CD14-positive monocyte (primary cell): ENCODE measurements around the gene CRADD. TPM values are rescaled to one million over a fixed set of nuclear protein-coding genes. Genes with fewer than 3 reads are reported as not detected.
A peak's percentile ranks its signal among the peaks of the same experiment; 100 is the strongest.

ENCODE experiments used
- DNase-seq, 3 donors: peaks; one replicate each; pipeline ENCODE4 v3.0.0-alpha.2; 2011 to 2022
- H2AFZ ChIP-seq: 2 replicates; pipeline ENCODE4 v1.6.0; 2012; ENCODE audit warnings: mild to moderate bottlenecking, low read depth, low read length, inconsistent platforms; ENCODE audit not compliant: insufficient read depth, poor library complexity, severe bottlenecking
- H3K27ac ChIP-seq, 2 donors: 1 replicate in 1 of 2; 2 replicates in 1 of 2; pipeline ENCODE4 v1.5.1; 2012 to 2013; ENCODE audit warnings: low read length in 2 of 2, control low read depth in 1 of 2, inconsistent platforms in 1 of 2, low read depth in 1 of 2, mild to moderate bottlenecking in 1 of 2
- H3K27me3 ChIP-seq, 2 donors: one replicate each; pipeline versions ENCODE4 v1.6.0 to v1.6.1; 2011 to 2013; ENCODE audit warnings: low read length in 2 of 2; ENCODE audit not compliant: control insufficient read depth in 2 of 2, insufficient read depth in 2 of 2
- H3K36me3 ChIP-seq, 2 donors: replicated peaks in 1 of 2; 1 replicate in 1 of 2; 2 replicates in 1 of 2; pipeline versions ENCODE4 v1.5.1 to v1.6.1; 2012 to 2013; ENCODE audit warnings: low read length in 2 of 2, control low read depth in 1 of 2, inconsistent platforms in 1 of 2, mild to moderate bottlenecking in 1 of 2; ENCODE audit not compliant: insufficient read depth in 2 of 2, control insufficient read depth in 1 of 2
- H3K4me1 ChIP-seq, 2 donors: 1 replicate in 1 of 2; 2 replicates in 1 of 2; pipeline versions ENCODE4 v1.5.1 to v1.6.1; 2012 to 2013; ENCODE audit warnings: low read length in 2 of 2, control low read depth in 1 of 2, inconsistent platforms in 1 of 2, mild to moderate bottlenecking in 1 of 2, moderate library complexity in 1 of 2; ENCODE audit not compliant: insufficient read depth in 2 of 2, control insufficient read depth in 1 of 2
- H3K4me2 ChIP-seq: replicated peaks from 2 replicates; pipeline ENCODE3; 2012; ENCODE audit warnings: low read length, moderate library complexity, mild to moderate bottlenecking; ENCODE audit not compliant: poor library complexity, severe bottlenecking; ENCODE audit errors: extremely low read depth
- H3K4me3 ChIP-seq, 3 experiments: fragments of 200-600 bp in 1 of 3; sonication (generic) in 1 of 3; replicated peaks in 1 of 3; 1 replicate in 2 of 3; 2 replicates in 1 of 3; pipeline ENCODE4 v1.5.1; 2011 to 2013; ENCODE audit warnings: low read length in 3 of 3, mild to moderate bottlenecking in 3 of 3, control low read depth in 2 of 3, low read depth in 2 of 3, inconsistent platforms in 1 of 3, moderate library complexity in 1 of 3
- H3K79me2 ChIP-seq: 2 replicates; pipeline ENCODE4 v1.6.0; 2012; ENCODE audit warnings: mild to moderate bottlenecking, control low read depth, inconsistent platforms, low read length, moderate library complexity; ENCODE audit not compliant: insufficient read depth
- H3K9ac ChIP-seq: 2 replicates; pipeline ENCODE4 v1.6.0; 2017; ENCODE audit warnings: low read length, mild to moderate bottlenecking; ENCODE audit not compliant: insufficient read depth, poor library complexity, severe bottlenecking
- H3K9me3 ChIP-seq, 2 donors: replicated peaks in 1 of 2; 1 replicate in 1 of 2; 2 replicates in 1 of 2; pipeline versions ENCODE4 v1.5.1 to v1.6.1; 2012 to 2013; ENCODE audit warnings: low read length in 2 of 2, control low read depth in 1 of 2; ENCODE audit not compliant: control insufficient read depth in 1 of 2, insufficient read depth in 1 of 2
- H4K20me1 ChIP-seq: 2 replicates; pipeline ENCODE4 v1.6.0; 2012; ENCODE audit warnings: mild to moderate bottlenecking, low read length, control low read depth, moderate library complexity; ENCODE audit not compliant: insufficient read depth
- H3K27ac Mint-ChIP-seq, 7 donors: one replicate each; pipeline ENCODE4 v1.8.0; 2020; ENCODE audit warnings: mild to moderate bottlenecking in 7 of 7, mixed read lengths in 7 of 7, moderate library complexity in 6 of 7, inconsistent platforms in 2 of 7
- H3K27me3 Mint-ChIP-seq, 3 donors: one replicate each; pipeline ENCODE4 v1.8.0; 2021 to 2022; ENCODE audit warnings: low read depth in 3 of 3, mild to moderate bottlenecking in 3 of 3, mixed read lengths in 3 of 3, moderate library complexity in 3 of 3, inconsistent platforms in 1 of 3
- H3K36me3 Mint-ChIP-seq, 2 donors: one replicate each; pipeline ENCODE4 v1.8.0; 2020; ENCODE audit warnings: mixed read lengths in 2 of 2, inconsistent platforms in 1 of 2, mild to moderate bottlenecking in 1 of 2
- H3K4me1 Mint-ChIP-seq: one replicate; pipeline ENCODE4 v1.8.0; 2020; ENCODE audit warnings: mild to moderate bottlenecking, mixed read lengths
- H3K4me3 Mint-ChIP-seq, 2 donors: one replicate each; pipeline ENCODE4 v1.8.0; 2020; ENCODE audit warnings: mild to moderate bottlenecking in 2 of 2, mixed read lengths in 2 of 2, moderate library complexity in 1 of 2
- H3K9me3 Mint-ChIP-seq, 7 donors: one replicate each; pipeline ENCODE4 v1.8.0; 2020 to 2022; ENCODE audit warnings: mixed read lengths in 7 of 7, mild to moderate bottlenecking in 6 of 7, moderate library complexity in 6 of 7, inconsistent platforms in 2 of 7
- WGBS: methylation state at CpG from one replicate; pipeline ENCODE4 v1.1.5; 2013; ENCODE audit warnings: missing lambda C conversion rate; ENCODE audit not compliant: insufficient coverage; 5-methylcytosine and 5-hydroxymethylcytosine counted together
- intact Hi-C, 2 donors: fragments of 100-400 bp; cut with micrococcal nuclease; formaldehyde crosslinking; loops; one replicate each; pipeline versions ENCODE4 v1.15.0 to v1.15.1; 2023
- polyA plus RNA-seq, 3 donors: library from polyadenylated mRNA; depleted of rRNA in 1 of 3; unstranded in 2 of 3; stranded (reverse) in 1 of 3; fragments of 300-500 nt in 2 of 3; fragments of >200 nt in 1 of 3; fragmentation: Illumina TruSeq in 2 of 3; gene quantifications; 1 replicate in 2 of 3; 2 replicates in 1 of 3; pipeline ENCODE4 v1.2.3, GENCODE V29; 2012 to 2021
- TF ChIP-seq, protein P1 (sequence below): fragments of 200-600 bp; IDR thresholded peaks from one replicate; pipeline ENCODE4 v1.8.0; 2022; ENCODE audit warnings: antibody characterized with exemption, mild to moderate bottlenecking

CRADD gene
- polyA plus RNA-seq, 3 donors = 5.6 to 12.2 (median 11.2) TPM

DNA sequence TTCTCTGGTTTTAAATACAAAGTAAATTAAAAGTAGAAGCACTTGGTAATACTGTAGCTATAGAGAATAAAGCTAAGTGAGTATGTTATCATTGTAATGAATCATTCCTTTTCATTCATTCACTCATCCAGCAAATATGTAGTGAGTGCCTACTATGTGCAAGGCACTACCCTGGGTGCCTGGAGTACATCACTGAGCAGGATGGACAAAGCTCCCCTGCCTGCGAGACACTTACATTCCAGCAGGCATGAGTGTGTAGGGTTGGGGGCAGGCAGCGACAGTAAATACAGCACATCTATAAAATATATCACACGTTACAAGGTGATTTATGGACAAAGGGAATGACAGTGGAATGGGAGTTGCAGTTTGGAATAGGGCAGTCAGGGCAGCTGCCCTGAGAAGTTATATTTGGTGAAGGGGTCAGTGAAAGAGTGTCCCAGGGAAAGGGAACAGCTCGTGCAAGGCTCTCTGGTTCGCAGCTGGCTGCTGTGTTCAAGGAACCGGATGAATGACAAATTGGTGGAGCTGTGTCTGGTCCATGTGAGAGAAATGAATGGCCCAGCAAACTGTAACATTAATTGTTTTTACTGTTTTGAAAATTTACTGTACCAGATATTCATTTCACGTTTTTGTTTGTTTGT, 159.6 kb downstream of the CRADD start:
- Mint-ChIP-seq H3K4me3 (no peak overlapping the region), H3K27ac (peak overlapping the region in 1 of 7 donors; percentile 31), H3K27me3 (peaks cover 0 to 1% (median 0%) of the 10 kb centered on the region in 3 donors), H3K4me1 (peaks cover 2% of the 10 kb centered on the region), H3K36me3 (no peaks in the 10 kb centered on the region), H3K9me3 (peaks cover 0 to 2% (median 0%) of the 10 kb centered on the region in 7 donors)
- no peak overlapping the region for H2AFZ ChIP-seq
- 90% methylated on average over 3 of the region's 7 CpGs for WGBS
- H4K20me1 ChIP-seq = no peaks in the 10 kb centered on the region
- no peak overlapping the region for H3K4me2 ChIP-seq
- H3K36me3 ChIP-seq = no peaks in the 10 kb centered on the region
- no peaks in the 10 kb centered on the region for H3K9me3 ChIP-seq
- intact Hi-C loops = no loop called here
- H3K4me3 ChIP-seq = no peak overlapping the region
- no peaks in the 10 kb centered on the region for H3K27me3 ChIP-seq
- no peak for DNase-seq
- no peaks in the 10 kb centered on the region for H3K4me1 ChIP-seq
- TF ChIP-seq, protein P1, sequence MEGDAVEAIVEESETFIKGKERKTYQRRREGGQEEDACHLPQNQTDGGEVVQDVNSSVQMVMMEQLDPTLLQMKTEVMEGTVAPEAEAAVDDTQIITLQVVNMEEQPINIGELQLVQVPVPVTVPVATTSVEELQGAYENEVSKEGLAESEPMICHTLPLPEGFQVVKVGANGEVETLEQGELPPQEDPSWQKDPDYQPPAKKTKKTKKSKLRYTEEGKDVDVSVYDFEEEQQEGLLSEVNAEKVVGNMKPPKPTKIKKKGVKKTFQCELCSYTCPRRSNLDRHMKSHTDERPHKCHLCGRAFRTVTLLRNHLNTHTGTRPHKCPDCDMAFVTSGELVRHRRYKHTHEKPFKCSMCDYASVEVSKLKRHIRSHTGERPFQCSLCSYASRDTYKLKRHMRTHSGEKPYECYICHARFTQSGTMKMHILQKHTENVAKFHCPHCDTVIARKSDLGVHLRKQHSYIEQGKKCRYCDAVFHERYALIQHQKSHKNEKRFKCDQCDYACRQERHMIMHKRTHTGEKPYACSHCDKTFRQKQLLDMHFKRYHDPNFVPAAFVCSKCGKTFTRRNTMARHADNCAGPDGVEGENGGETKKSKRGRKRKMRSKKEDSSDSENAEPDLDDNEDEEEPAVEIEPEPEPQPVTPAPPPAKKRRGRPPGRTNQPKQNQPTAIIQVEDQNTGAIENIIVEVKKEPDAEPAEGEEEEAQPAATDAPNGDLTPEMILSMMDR = no peak
- H3K9ac ChIP-seq = no peak overlapping the region
- H3K27ac ChIP-seq = no peak overlapping the region
- H3K79me2 ChIP-seq = no peaks in the 10 kb centered on the region

DNA sequence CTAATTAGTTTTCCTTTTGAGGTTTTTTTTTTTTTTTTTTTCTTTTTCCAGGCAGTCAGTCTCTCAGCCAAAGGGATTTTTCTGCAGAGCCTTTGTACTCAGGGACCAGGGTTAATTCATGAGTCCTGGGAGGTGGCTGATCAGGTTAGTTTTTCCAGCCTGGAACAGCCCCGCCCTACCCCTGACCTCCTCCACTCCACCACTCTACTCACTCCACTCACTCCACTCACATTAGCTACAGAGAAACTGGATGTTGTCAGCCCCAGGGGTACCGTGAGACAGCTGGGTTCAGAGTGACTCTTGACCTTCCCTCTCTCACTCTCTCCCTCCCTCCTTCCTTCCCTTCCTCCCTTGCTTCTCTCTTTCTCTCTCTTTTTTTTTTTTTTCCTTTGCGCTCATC, 161.0 kb downstream of the CRADD start:
- no peak overlapping the region for H3K4me2 ChIP-seq
- no peak overlapping the region for H3K27ac Mint-ChIP-seq
- no peaks in the 10 kb centered on the region for H3K36me3 Mint-ChIP-seq
- TF ChIP-seq, protein P1 = no peak
- WGBS = 47% methylated on average over 1 of the region's 3 CpGs
- no peaks in the 10 kb centered on the region for H3K27me3 ChIP-seq
- H2AFZ ChIP-seq = no peak overlapping the region
- no peaks in the 10 kb centered on the region for H3K4me1 Mint-ChIP-seq
- intact Hi-C loops = no loop called here
- H3K9ac ChIP-seq = no peak overlapping the region
- peaks cover 0 to 1% (median 0%) of the 10 kb centered on the region in 3 donors for H3K27me3 Mint-ChIP-seq
- H3K4me3 ChIP-seq = no peak overlapping the region
- H3K9me3 Mint-ChIP-seq = peaks cover 0 to 2% (median 0%) of the 10 kb centered on the region in 7 donors
- H3K36me3 ChIP-seq = no peaks in the 10 kb centered on the region
- no peak for DNase-seq
- no peak overlapping the region for H3K4me3 Mint-ChIP-seq
- no peak overlapping the region for H3K27ac ChIP-seq
- no peaks in the 10 kb centered on the region for H3K9me3 ChIP-seq
- H4K20me1 ChIP-seq = no peaks in the 10 kb centered on the region
- no peaks in the 10 kb centered on the region for H3K4me1 ChIP-seq
- H3K79me2 ChIP-seq = no peaks in the 10 kb centered on the region
